ENCODE data around the gene KHDRBS1.

DNA sequence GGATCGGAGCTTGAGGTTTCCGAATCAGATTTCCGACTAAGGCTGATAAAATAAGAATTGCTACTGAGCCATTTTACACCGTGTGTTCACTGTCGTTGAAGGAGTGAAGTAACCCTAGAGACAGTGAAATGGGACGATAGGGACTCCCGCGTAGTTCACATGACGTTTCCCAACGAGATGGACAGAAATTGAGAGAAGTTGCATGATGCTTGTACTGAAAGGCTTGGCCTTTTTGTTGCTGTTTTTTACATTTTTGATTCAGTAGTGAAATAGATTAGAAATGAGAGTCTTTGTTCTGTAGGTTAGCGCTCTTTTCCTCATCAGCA, 1.2 kb downstream of the KHDRBS1 start:
- TF ChIP-seq FOXK2 (IDR thresholded peaks at IDR 0.05) = no peak
- TF ChIP-seq L3MBTL2 (conservative IDR thresholded peaks at IDR 0.05) = no peak; the same call in none of the 2 replicates
- TF ChIP-seq FOXM1 (IDR thresholded peaks at IDR 0.05; ENCODE audit: borderline replicate concordance) = no peak
- TF ChIP-seq ARNT (IDR thresholded peaks at IDR 0.05) = no peak
- no peak for TF ChIP-seq CTBP1 (IDR thresholded peaks at IDR 0.05; ENCODE audit: borderline replicate concordance)
- no peak for TF ChIP-seq SP1 (IDR thresholded peaks at IDR 0.05)
- no peak for TF ChIP-seq ELF4 (IDR thresholded peaks at IDR 0.05)
- TF ChIP-seq, protein P1, sequence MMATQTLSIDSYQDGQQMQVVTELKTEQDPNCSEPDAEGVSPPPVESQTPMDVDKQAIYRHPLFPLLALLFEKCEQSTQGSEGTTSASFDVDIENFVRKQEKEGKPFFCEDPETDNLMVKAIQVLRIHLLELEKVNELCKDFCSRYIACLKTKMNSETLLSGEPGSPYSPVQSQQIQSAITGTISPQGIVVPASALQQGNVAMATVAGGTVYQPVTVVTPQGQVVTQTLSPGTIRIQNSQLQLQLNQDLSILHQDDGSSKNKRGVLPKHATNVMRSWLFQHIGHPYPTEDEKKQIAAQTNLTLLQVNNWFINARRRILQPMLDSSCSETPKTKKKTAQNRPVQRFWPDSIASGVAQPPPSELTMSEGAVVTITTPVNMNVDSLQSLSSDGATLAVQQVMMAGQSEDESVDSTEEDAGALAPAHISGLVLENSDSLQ (IDR thresholded peaks at IDR 0.05) = no peak
- no peak for TF ChIP-seq NFRKB (IDR thresholded peaks at IDR 0.05)
